A549 (cell line): ENCODE data around the gene BIRC5. TPM values are rescaled to one million over a fixed set of nuclear protein-coding genes. Genes with fewer than 3 reads are reported as not detected.
"Not testable (repeated sequence)": the region's sequence is repeated elsewhere in the genome, so short reads cannot be mapped to it uniquely, and the experiment has no call there.

ENCODE experiments used
- ATAC-seq, 2 experiments: fragments of 200-7000 bp in 1 of 2; fragments of >200 bp in 1 of 2; cut with Nextera tagmentation in 1 of 2; cut with Tn5 transposase in 1 of 2; 3 replicates each; pipeline versions ENCODE4 v1.8.0 to v1.9.1; 2018 to 2020; ENCODE audit warnings: mild to moderate bottlenecking in 1 of 2, moderate library complexity in 1 of 2
- CTCF ChIA-PET: fragments of 300-600 bp; sonication (Branson Sonifier 250); formaldehyde crosslinking; extraction: SDS; loops from one replicate; lab custom pipeline; 2021; ENCODE audit warnings: antibody characterized with exemption, inconsistent platforms; lab: Yijun Ruan, JAX
- POLR2A ChIA-PET: fragments of 350-600 bp; formaldehyde crosslinking; extraction: SDS; loops from one replicate; lab custom pipeline; 2021; ENCODE audit warnings: antibody characterized with exemption, inconsistent platforms; lab: Yijun Ruan, JAX
- DNase-seq, 2 experiments: peaks; one replicate each; pipeline versions ENCODE4 v3.0.0 to v3.0.0-alpha.2; 2011 to 2016; ENCODE audit warnings: low read depth in 1 of 2, low spot score in 1 of 2
- FAIRE-seq: peaks from 2 replicates; lab custom pipeline; 2011; peaks lifted over from hg19 to GRCh38; lab: Jason Lieb, UNC
- H3K27ac ChIP-seq, 2 experiments: fragments of >200 bp; sonication (Bioruptor Twin); formaldehyde crosslinking; 3 replicates each; pipeline ENCODE4 v1.5.1; 2016 to 2017
- H3K4me1 ChIP-seq: fragments of >200 bp; sonication (Bioruptor Twin); formaldehyde crosslinking; 3 replicates; pipeline ENCODE4 v1.6.1; 2016
- H3K4me2 ChIP-seq: fragments of >200 bp; sonication (Bioruptor Twin); formaldehyde crosslinking; 3 replicates; pipeline ENCODE4 v1.6.1; 2016
- H3K4me3 ChIP-seq: fragments of >200 bp; sonication (Bioruptor Twin); formaldehyde crosslinking; 3 replicates; pipeline ENCODE4 v1.5.1; 2016
- H3K9me3 ChIP-seq: fragments of >200 bp; sonication (Bioruptor Twin); formaldehyde crosslinking; 3 replicates; pipeline ENCODE4 v1.6.1; 2016
- CBX2 ChIP-seq: fragments of 200-600 bp; sonication (generic); IDR thresholded peaks from 2 replicates; pipeline ENCODE4 v1.6.1; 2016; ENCODE audit warnings: low read depth, mild to moderate bottlenecking, borderline replicate concordance
- CEBPB ChIP-seq, 2 experiments: fragments of >200 bp in 1 of 2; sonication (Bioruptor Twin) in 1 of 2; formaldehyde crosslinking in 1 of 2; IDR thresholded peaks; 2 replicates each; pipeline ENCODE4 v1.6.1; 2012 to 2016
- CHD2 ChIP-seq: fragments of 150-350 bp; IDR thresholded peaks from 2 replicates; pipeline ENCODE4 v1.6.1; 2014; ENCODE audit warnings: low read length; ENCODE audit not compliant: partially characterized antibody
- ESRRA ChIP-seq: fragments of 150-350 bp; IDR thresholded peaks from 2 replicates; pipeline ENCODE4 v1.6.1; 2014; ENCODE audit warnings: mild to moderate bottlenecking, low read length, borderline replicate concordance
- FOSB ChIP-seq: fragments of 250-450 bp; sonication (Bioruptor Pico); IDR thresholded peaks from 2 replicates; pipeline ENCODE4 v1.5.0; 2020; ENCODE audit warnings: mild to moderate bottlenecking, moderate library complexity
- FOSL2 ChIP-seq, 2 experiments: fragments of 450-650 bp in 1 of 2; fragments of >200 bp in 1 of 2; sonication (Bioruptor Twin) in 1 of 2; formaldehyde crosslinking; IDR thresholded peaks; 2 replicates each; pipeline versions ENCODE4 v1.5.0 to v1.6.1; 2016 to 2020; ENCODE audit warnings: mild to moderate bottlenecking in 1 of 2, moderate library complexity in 1 of 2
- GATA3 ChIP-seq: IDR thresholded peaks from 2 replicates; pipeline ENCODE4 v1.6.1; 2012; ENCODE audit warnings: borderline replicate concordance
- HDAC2 ChIP-seq: fragments of 200-600 bp; sonication (generic); IDR thresholded peaks from 2 replicates; pipeline ENCODE4 v1.6.1; 2016
- HOXB13 ChIP-seq: fragments of 250-450 bp; sonication (Bioruptor Pico); IDR thresholded peaks from 2 replicates; pipeline ENCODE4 v1.5.0; 2020; ENCODE audit warnings: low read depth, mild to moderate bottlenecking, moderate library complexity
- JUNB ChIP-seq: fragments of >200 bp; sonication (Bioruptor Twin); formaldehyde crosslinking; IDR thresholded peaks from 2 replicates; pipeline ENCODE4 v1.6.1; 2016
- KDM5A ChIP-seq: fragments of 200-600 bp; sonication (generic); IDR thresholded peaks from 2 replicates; pipeline ENCODE4 v1.6.1; 2016; ENCODE audit warnings: antibody characterized with exemption, mild to moderate bottlenecking
- MYC ChIP-seq: IDR thresholded peaks from 2 replicates; pipeline ENCODE4 v1.6.1; 2012; ENCODE audit warnings: mild to moderate bottlenecking, inconsistent platforms, low read length, improper control_type of control experiment, borderline replicate concordance
- NPAS2 ChIP-seq: fragments of 250-450 bp; sonication (Bioruptor Pico); IDR thresholded peaks from 2 replicates; pipeline ENCODE4 v1.8.0; 2022; ENCODE audit warnings: mild to moderate bottlenecking, moderate library complexity, borderline replicate concordance
- PHF8 ChIP-seq: fragments of 200-600 bp; sonication (generic); IDR thresholded peaks from 2 replicates; pipeline ENCODE4 v1.6.1; 2016; ENCODE audit warnings: low read depth, mild to moderate bottlenecking, antibody characterized with exemption, moderate library complexity, borderline replicate concordance
- RARB ChIP-seq: fragments of 250-450 bp; sonication (Bioruptor Pico); IDR thresholded peaks from 2 replicates; pipeline ENCODE4 v1.8.0; 2021; ENCODE audit warnings: mild to moderate bottlenecking, moderate library complexity
- ZFP36 ChIP-seq: fragments of 450-650 bp; IDR thresholded peaks from 2 replicates; pipeline ENCODE4 v1.6.1; 2014; ENCODE audit warnings: borderline replicate concordance; ENCODE audit not compliant: partially characterized antibody
- WGBS: methylation state at CpG from one replicate; pipeline ENCODE4 v1.1.6; 2017; ENCODE audit errors: missing lambda C conversion rate; 5-methylcytosine and 5-hydroxymethylcytosine counted together
- polyA plus RNA-seq, 4 experiments: library from polyadenylated mRNA; depleted of rRNA in 3 of 4; stranded (reverse); fragments of >200 nt; fragmentation: RNase III in 1 of 4; extraction: RNeasy Plus Mini Kit Qiagen cat#74134 plus additional on column Dnase treatment in 1 of 4; gene quantifications; 2 replicates in 3 of 4; 3 replicates in 1 of 4; pipeline ENCODE4 v1.2.3, GENCODE V29; 2011 to 2017
- TF ChIP-seq, protein P1 (sequence below): fragments of 250-450 bp; sonication (Bioruptor Pico); IDR thresholded peaks from 2 replicates; pipeline ENCODE4 v1.5.0; 2020; ENCODE audit warnings: low read depth, mild to moderate bottlenecking, moderate library complexity
- TF ChIP-seq, protein P2 (sequence below): IDR thresholded peaks from 2 replicates; pipeline ENCODE4 v1.6.1; 2012; ENCODE audit warnings: low read depth, borderline replicate concordance
- TF ChIP-seq, protein P3 (sequence below): fragments of 250-450 bp; sonication (Bioruptor Pico); IDR thresholded peaks from 2 replicates; pipeline ENCODE4 v1.5.0; 2021; ENCODE audit warnings: mild to moderate bottlenecking, moderate library complexity, borderline replicate concordance
- TF ChIP-seq, protein P4 (sequence below): fragments of >200 bp; sonication (Bioruptor Twin); formaldehyde crosslinking; IDR thresholded peaks from 2 replicates; pipeline ENCODE4 v1.6.1; 2016

Gene BIRC5
- polyA plus RNA-seq, 2 of the 4 experiments (the other 2 are of a cell fraction): 51.9 to 109 TPM

DNA sequence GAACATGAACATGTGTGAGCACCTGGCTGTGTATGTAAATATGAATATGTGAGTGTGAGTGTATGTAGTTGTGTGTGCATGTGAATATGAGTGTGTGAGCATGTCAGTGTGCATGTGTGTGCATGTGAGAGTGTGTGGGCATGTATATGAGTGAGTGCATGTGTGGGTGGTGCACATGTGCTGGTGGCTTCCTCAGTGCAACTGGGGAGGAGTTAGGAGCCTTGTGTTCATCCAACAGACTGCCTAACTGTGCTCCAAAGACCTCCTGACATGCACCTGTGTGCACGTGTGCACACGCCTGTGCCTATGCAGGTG lies 18.8 kb downstream of the BIRC5 start:
- no peaks in the 10 kb centered on the region for H3K9me3 ChIP-seq
- no peak for TF ChIP-seq RARB (CRISPR knock-in tag)
- TF ChIP-seq MYC: no peak
- CTCF ChIA-PET: interaction anchor here (0.9 kb wide), 1 partner anchor 126 kb away, joined by 3 read pairs; no protein-coding TSS in a partner anchor
- 97% methylated on average over 2 of the region's 2 CpGs for WGBS
- no peak overlapping the region for H3K27ac ChIP-seq
- H3K4me1 ChIP-seq: no peaks in the 10 kb centered on the region; the same call in 2 of the 3 replicates
- H3K4me2 ChIP-seq: no peak overlapping the region
- ATAC-seq: no peak
- DNase-seq: no peak
- no peak for FAIRE-seq
- no peak overlapping the region for H3K4me3 ChIP-seq
- POLR2A ChIA-PET: no interaction called here

DNA sequence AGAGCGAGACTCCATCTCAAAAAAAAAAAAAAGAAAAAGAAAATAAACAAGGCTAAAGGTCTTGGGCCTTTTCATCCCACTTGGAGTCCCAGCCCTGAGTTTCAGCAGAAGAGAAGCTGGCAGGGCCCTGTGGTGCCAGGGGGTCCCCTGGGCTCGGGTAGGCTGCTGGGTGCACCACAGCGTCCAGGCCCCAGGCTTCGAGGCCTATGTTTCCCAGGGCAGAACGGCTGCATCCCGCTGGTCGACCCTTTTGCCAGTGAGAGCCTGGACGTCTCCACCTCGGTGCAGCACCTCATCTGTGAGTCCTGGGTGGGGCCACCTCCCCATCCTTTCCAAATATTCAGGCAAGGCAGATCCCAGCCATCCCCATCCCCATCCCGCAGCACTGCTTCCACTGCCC lies 19.6 kb downstream of the BIRC5 start:
- Histone ChIP-seq H3K4me1 (no peaks in the 10 kb centered on the region; the same call in 2 of the 3 replicates), H3K4me3 (no peak overlapping the region), H3K27ac (no peak overlapping the region), H3K4me2 (no peak overlapping the region), H3K9me3 (no peaks in the 10 kb centered on the region)
- 67% methylated on average over 10 of the region's 10 CpGs for WGBS
- ChIA-PET CTCF (interaction anchor here (0.6 to 10.4 kb wide), 4 partner anchors 13 to 192 kb away, joined by 3 to 159 read pairs (median 4); no protein-coding TSS in a partner anchor), POLR2A (no interaction called here)
- no peak for ATAC-seq
- no peak for DNase-seq
- TF ChIP-seq ESRRA (no peak), FOSB (no peak), CEBPB (IDR thresholded peaks at IDR 0.05) (no peak)
- TF ChIP-seq, protein P1, sequence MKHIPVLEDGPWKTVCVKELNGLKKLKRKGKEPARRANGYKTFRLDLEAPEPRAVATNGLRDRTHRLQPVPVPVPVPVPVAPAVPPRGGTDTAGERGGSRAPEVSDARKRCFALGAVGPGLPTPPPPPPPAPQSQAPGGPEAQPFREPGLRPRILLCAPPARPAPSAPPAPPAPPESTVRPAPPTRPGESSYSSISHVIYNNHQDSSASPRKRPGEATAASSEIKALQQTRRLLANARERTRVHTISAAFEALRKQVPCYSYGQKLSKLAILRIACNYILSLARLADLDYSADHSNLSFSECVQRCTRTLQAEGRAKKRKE (CRISPR knock-in tag): no peak
- FAIRE-seq: no peak

DNA sequence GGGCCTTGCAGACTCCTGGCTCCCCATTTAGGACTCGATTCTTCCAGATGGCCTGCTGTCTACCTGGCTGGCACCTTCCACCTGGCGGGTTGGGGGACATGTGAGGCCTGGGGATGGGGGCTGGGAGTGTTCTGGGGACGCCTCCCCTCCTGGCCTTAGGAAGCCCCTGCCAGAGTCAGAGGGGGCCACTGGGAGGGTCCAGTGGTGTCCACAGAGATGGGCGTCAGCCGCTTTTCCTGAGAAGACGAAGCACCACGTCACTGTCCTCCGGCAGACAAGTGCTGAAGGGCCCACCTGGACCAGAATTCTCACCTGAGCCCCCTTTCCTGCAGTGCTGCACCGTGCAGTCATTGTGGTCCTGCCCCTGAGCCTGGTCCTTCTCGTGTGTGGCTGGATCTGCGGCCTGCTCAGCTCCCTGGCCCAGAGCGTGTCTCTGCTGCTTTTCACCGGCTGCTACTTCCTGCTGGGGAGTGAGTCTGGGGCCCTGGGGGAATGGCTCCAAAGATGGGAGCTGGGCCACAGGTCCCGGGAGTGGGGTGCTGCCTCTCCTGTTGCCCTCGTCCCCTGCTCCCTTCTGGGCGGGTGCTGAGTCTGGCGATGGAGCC lies 20.3 kb downstream of the BIRC5 start:
- no peak overlapping the region for H3K27ac ChIP-seq
- no peak for TF ChIP-seq ZFP36
- TF ChIP-seq GATA3: no peak
- TF ChIP-seq KDM5A: no peak
- no peak for TF ChIP-seq CBX2
- no peak for TF ChIP-seq HOXB13 (CRISPR knock-in tag)
- TF ChIP-seq FOSL2 (IDR thresholded peaks at IDR 0.05): no peak
- no peak for TF ChIP-seq FOSL2 (CRISPR knock-in tag; IDR thresholded peaks at IDR 0.05)
- no peak for TF ChIP-seq CHD2
- TF ChIP-seq, protein P2, sequence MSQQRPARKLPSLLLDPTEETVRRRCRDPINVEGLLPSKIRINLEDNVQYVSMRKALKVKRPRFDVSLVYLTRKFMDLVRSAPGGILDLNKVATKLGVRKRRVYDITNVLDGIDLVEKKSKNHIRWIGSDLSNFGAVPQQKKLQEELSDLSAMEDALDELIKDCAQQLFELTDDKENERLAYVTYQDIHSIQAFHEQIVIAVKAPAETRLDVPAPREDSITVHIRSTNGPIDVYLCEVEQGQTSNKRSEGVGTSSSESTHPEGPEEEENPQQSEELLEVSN: no peak
- no peak for TF ChIP-seq PHF8
- no peak for TF ChIP-seq HDAC2
- no peak for TF ChIP-seq ESRRA
- no peak for TF ChIP-seq NPAS2
- no peak for TF ChIP-seq JUNB
- TF ChIP-seq, protein P3, sequence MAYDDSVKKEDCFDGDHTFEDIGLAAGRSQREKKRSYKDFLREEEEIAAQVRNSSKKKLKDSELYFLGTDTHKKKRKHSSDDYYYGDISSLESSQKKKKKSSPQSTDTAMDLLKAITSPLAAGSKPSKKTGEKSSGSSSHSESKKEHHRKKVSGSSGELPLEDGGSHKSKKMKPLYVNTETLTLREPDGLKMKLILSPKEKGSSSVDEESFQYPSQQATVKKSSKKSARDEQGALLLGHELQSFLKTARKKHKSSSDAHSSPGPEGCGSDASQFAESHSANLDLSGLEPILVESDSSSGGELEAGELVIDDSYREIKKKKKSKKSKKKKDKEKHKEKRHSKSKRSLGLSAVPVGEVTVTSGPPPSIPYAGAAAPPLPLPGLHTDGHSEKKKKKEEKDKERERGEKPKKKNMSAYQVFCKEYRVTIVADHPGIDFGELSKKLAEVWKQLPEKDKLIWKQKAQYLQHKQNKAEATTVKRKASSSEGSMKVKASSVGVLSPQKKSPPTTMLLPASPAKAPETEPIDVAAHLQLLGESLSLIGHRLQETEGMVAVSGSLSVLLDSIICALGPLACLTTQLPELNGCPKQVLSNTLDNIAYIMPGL (CRISPR knock-in tag): no peak
- TF ChIP-seq, protein P4, sequence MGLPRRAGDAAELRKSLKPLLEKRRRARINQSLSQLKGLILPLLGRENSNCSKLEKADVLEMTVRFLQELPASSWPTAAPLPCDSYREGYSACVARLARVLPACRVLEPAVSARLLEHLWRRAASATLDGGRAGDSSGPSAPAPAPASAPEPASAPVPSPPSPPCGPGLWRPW: no peak
- H3K9me3 ChIP-seq: no peaks in the 10 kb centered on the region
- H3K4me2 ChIP-seq: no peak overlapping the region
- CTCF ChIA-PET: interaction anchor here (0.6 to 10.4 kb wide), 5 partner anchors 13 to 191 kb away, joined by 3 to 159 read pairs (median 3); no protein-coding TSS in a partner anchor
- ATAC-seq (no peak), FAIRE-seq (no peak), DNase-seq (no peak)
- POLR2A ChIA-PET: no interaction called here
- H3K4me3 ChIP-seq: no peak overlapping the region
- H3K4me1 ChIP-seq: no peaks in the 10 kb centered on the region; the same call in 2 of the 3 replicates
- 73% methylated on average over 17 of the region's 17 CpGs for WGBS

DNA sequence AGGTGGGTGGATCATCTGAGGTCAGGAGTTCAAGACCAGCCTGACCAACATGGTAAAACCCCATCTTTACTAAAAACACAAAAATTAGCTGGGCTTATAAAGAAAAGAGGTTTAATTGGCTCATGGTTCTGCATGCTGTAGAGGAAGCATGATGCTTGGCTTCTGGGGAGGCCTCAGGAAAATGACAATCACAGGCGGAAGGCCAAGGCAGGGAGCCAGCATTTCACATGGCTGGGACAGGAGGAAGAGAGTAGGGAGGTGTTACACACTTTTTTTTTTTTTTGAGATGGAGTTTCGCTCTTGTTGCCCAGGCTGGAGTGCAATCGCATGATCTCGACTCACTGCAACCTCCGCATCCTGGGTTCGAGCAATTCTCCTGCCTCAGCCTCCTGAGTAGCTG lies 21.0 kb downstream of the BIRC5 start:
- H3K4me1 ChIP-seq, H3K4me2 ChIP-seq, DNase-seq, H3K9me3 ChIP-seq, FAIRE-seq, ATAC-seq, H3K27ac ChIP-seq, POLR2A ChIA-PET, H3K4me3 ChIP-seq: not testable (repeated sequence)
- CTCF ChIA-PET: interaction anchor here (0.7 to 10.4 kb wide), 3 partner anchors 15 to 400 kb away, joined by 3 to 159 read pairs (median 4); no protein-coding TSS in a partner anchor
- WGBS: 93% methylated on average over 6 of the region's 6 CpGs
